IMR-90 (cell line): ENCODE results near the gene MRPS9. TPM values are rescaled to one million over a fixed set of nuclear protein-coding genes. Genes with fewer than 3 reads are reported as not detected.
A peak's percentile ranks its signal among the peaks of the same experiment; 100 is the strongest.

Experiments
- ATAC-seq: fragments of 200-7000 bp; cut with Tn5 transposase; 2 replicates; pipeline ENCODE4 v1.9.1; 2020; ENCODE audit warnings: low read depth, mild to moderate bottlenecking, moderate library complexity
- BruUV-seq: library from RNA; stranded (reverse); fragments of 400-500 nt; replicated peaks from 2 replicates; lab custom pipeline; 2021; lab: Mats Ljungman, UMichigan
- CTCF ChIA-PET: fragments of 300-600 bp; formaldehyde crosslinking; extraction: SDS; loops from one replicate; lab custom pipeline; 2021; ENCODE audit warnings: antibody characterized with exemption; lab: Yijun Ruan, JAX
- POLR2A ChIA-PET: fragments of 300-600 bp; sonication (Branson Sonifier 250); formaldehyde crosslinking; loops from one replicate; lab custom pipeline; 2022; ENCODE audit warnings: antibody characterized with exemption; ENCODE audit not compliant: unreplicated experiment; lab: Charles Lee
- DNase-seq: peaks from one replicate; pipeline ENCODE4 v3.0.0; 2013
- H2AFZ ChIP-seq: replicated peaks from 2 replicates; pipeline ENCODE3; 2013; ENCODE audit warnings: low read length, mild to moderate bottlenecking; ENCODE audit not compliant: poor library complexity
- H2AK5ac ChIP-seq: 2 replicates; pipeline ENCODE4 v1.6.1; 2013; ENCODE audit warnings: low read depth, low read length, inconsistent platforms
- H2AK9ac ChIP-seq: replicated peaks from 2 replicates; pipeline ENCODE3; 2013; ENCODE audit warnings: mild to moderate bottlenecking, low read depth, low read length, moderate library complexity; ENCODE audit not compliant: poor library complexity
- H2BK120ac ChIP-seq: 2 replicates; pipeline ENCODE4 v1.6.1; 2013; ENCODE audit warnings: low read depth, low read length, inconsistent platforms
- H2BK15ac ChIP-seq: 3 replicates; pipeline ENCODE4 v1.6.1; 2013; ENCODE audit warnings: low read depth, low read length, inconsistent platforms
- H2BK20ac ChIP-seq: 2 replicates; pipeline ENCODE4 v1.6.1; 2013; ENCODE audit warnings: low read depth, mild to moderate bottlenecking, inconsistent platforms, low read length, moderate library complexity
- H2BK5ac ChIP-seq: 2 replicates; pipeline ENCODE4 v1.6.1; 2013; ENCODE audit warnings: mild to moderate bottlenecking, low read depth, low read length, inconsistent platforms; ENCODE audit not compliant: poor library complexity, severe bottlenecking
- H3K14ac ChIP-seq: replicated peaks from 2 replicates; pipeline ENCODE4 v1.6.1; 2013; ENCODE audit warnings: low read depth, low read length, inconsistent platforms
- H3K18ac ChIP-seq: 2 replicates; pipeline ENCODE4 v1.6.1; 2013; ENCODE audit warnings: low read depth, low read length, control low read depth
- H3K23ac ChIP-seq: 2 replicates; pipeline ENCODE4 v1.6.1; 2013; ENCODE audit warnings: low read depth, low read length, inconsistent platforms
- H3K27ac ChIP-seq: 2 replicates; pipeline ENCODE4 v1.5.1; 2013; ENCODE audit warnings: mild to moderate bottlenecking, control low read depth, low read length; ENCODE audit not compliant: insufficient read depth
- H3K27me3 ChIP-seq: 2 replicates; pipeline ENCODE4 v1.6.1; 2013; ENCODE audit warnings: low read length; ENCODE audit not compliant: control insufficient read depth, insufficient read depth
- H3K36me3 ChIP-seq: 2 replicates; pipeline ENCODE4 v1.6.1; 2013; ENCODE audit warnings: low read length, mixed read lengths; ENCODE audit not compliant: control insufficient read depth, insufficient read depth
- H3K4ac ChIP-seq: 2 replicates; pipeline ENCODE4 v1.6.1; 2013; ENCODE audit warnings: low read depth, low read length, inconsistent platforms
- H3K4me1 ChIP-seq: 2 replicates; pipeline ENCODE4 v1.6.1; 2013; ENCODE audit warnings: low read length, mixed read lengths; ENCODE audit not compliant: control insufficient read depth, insufficient read depth
- H3K4me2 ChIP-seq: 2 replicates; pipeline ENCODE4 v1.6.1; 2013; ENCODE audit warnings: low read depth, mild to moderate bottlenecking, control low read depth, low read length, moderate library complexity
- H3K4me3 ChIP-seq: 2 replicates; pipeline ENCODE4 v1.5.1; 2013; ENCODE audit warnings: low read depth, mild to moderate bottlenecking, control low read depth, low read length, moderate library complexity; ENCODE audit not compliant: insufficient read depth
- H3K56ac ChIP-seq: 2 replicates; pipeline ENCODE4 v1.6.1; 2013; ENCODE audit warnings: low read length, inconsistent platforms; ENCODE audit not compliant: insufficient read depth; ENCODE audit errors: extremely low read depth
- H3K79me1 ChIP-seq, 2 experiments: 2 replicates each; pipeline ENCODE4 v1.6.1; 2013; ENCODE audit warnings: low read length in 2 of 2, inconsistent platforms in 1 of 2, low read depth in 1 of 2
- H3K9ac ChIP-seq: 2 replicates; pipeline ENCODE4 v1.6.1; 2013; ENCODE audit warnings: low read depth, low read length, control low read depth
- H3K9me1 ChIP-seq: 2 replicates; pipeline ENCODE4 v1.6.1; 2013; ENCODE audit warnings: low read length, inconsistent platforms; ENCODE audit not compliant: insufficient read depth
- H3K9me3 ChIP-seq: 2 replicates; pipeline ENCODE4 v1.6.1; 2013; ENCODE audit warnings: low read length; ENCODE audit not compliant: control insufficient read depth, insufficient read depth
- H4K20me1 ChIP-seq: 2 replicates; pipeline ENCODE4 v1.6.1; 2013; ENCODE audit warnings: low read length, inconsistent platforms; ENCODE audit not compliant: insufficient read depth
- H4K5ac ChIP-seq: 2 replicates; pipeline ENCODE4 v1.6.1; 2013; ENCODE audit warnings: mild to moderate bottlenecking, low read depth, low read length, control low read depth
- H4K8ac ChIP-seq, 2 experiments: 2 replicates each; pipeline ENCODE4 v1.6.1; 2013; ENCODE audit warnings: low read depth in 2 of 2, low read length in 2 of 2, control low read depth in 1 of 2, inconsistent platforms in 1 of 2
- H4K91ac ChIP-seq: 2 replicates; pipeline ENCODE4 v1.6.1; 2013; ENCODE audit warnings: low read depth, low read length, inconsistent platforms; ENCODE audit not compliant: insufficient read depth
- CTCF ChIP-seq: conservative IDR thresholded peaks from 2 replicates; pipeline ENCODE4 v1.5.1; 2012; ENCODE audit warnings: mild to moderate bottlenecking, low read depth, low read length, improper control_type of control experiment
- MAFK ChIP-seq: IDR thresholded peaks from 2 replicates; pipeline ENCODE4 v1.6.1; 2012; ENCODE audit warnings: low read depth, low read length, improper control_type of control experiment
- MXI1 ChIP-seq: IDR thresholded peaks from 2 replicates; pipeline ENCODE4 v1.6.1; 2012; ENCODE audit warnings: low read depth, mild to moderate bottlenecking, low read length, moderate library complexity, borderline replicate concordance
- POLR2A ChIP-seq: IDR thresholded peaks from 2 replicates; pipeline ENCODE4 v1.6.1; 2012; ENCODE audit warnings: mild to moderate bottlenecking, low read depth, low read length
- RAD21 ChIP-seq: IDR thresholded peaks from 2 replicates; pipeline ENCODE4 v1.6.1; 2012; ENCODE audit warnings: low read length, improper control_type of control experiment
- WGBS, 2 experiments: methylation state at CpG; one replicate each; pipeline versions ENCODE4 v1.1.5 to v1.1.7; 2013; ENCODE audit warnings: missing lambda C conversion rate in 2 of 2; ENCODE audit not compliant: insufficient read length in 1 of 2; ENCODE audit errors: extremely low coverage in 2 of 2; 5-methylcytosine and 5-hydroxymethylcytosine counted together
- dilution Hi-C: fragments of 300-500 bp; cut with HindIII; formaldehyde crosslinking; loops from one replicate; pipeline ENCODE4 v1.14.3; 2018; ENCODE audit warnings: low sequenced_read_pairs; ENCODE audit not compliant: unreplicated experiment
- in situ Hi-C: fragments of 300-500 bp; cut with MboI; formaldehyde crosslinking; loops from 3 replicates; pipeline ENCODE4 v1.14.3; 2019; ENCODE audit warnings: low sequenced_read_pairs, inconsistent platforms, mixed read lengths
- intact Hi-C: fragments of 100-400 bp; cut with micrococcal nuclease; formaldehyde crosslinking; loops from 2 replicates; pipeline ENCODE4 v1.10.0; 2022
- polyA plus RNA-seq, 3 experiments: library from polyadenylated mRNA; depleted of rRNA; stranded (reverse); fragments of >200 nt; gene quantifications; 2 replicates each; pipeline ENCODE4 v1.2.3, GENCODE V29; 2012; ENCODE audit warnings: low replicate concordance in 1 of 3
- total RNA-seq: library from RNA; depleted of rRNA; stranded (reverse); fragments of >200 nt; gene quantifications from 2 replicates; pipeline ENCODE4 v1.2.3, GENCODE V29; 2012

Gene MRPS9
- total and polyA plus RNA-seq, 2 of the 4 experiments (the other 2 are of a cell fraction): 20.6 to 27.7 TPM

- TF ChIP-seq POLR2A: no peak
- TF ChIP-seq MAFK: no peak
- TF ChIP-seq MXI1: no peak
- no peak for TF ChIP-seq RAD21
- TF ChIP-seq CTCF: no peak
- intact Hi-C loops (no loop called here), in situ Hi-C loops (no loop called here), dilution Hi-C loops (no loop called here)
- Histone ChIP-seq H3K27me3 (peaks cover 38% of the 10 kb centered on the region), H3K27ac (no peak overlapping the region), H3K4me3 (peak overlapping the region; percentile 13; the same call in 1 of the 2 replicates), H3K4me1 (no peaks in the 10 kb centered on the region), H2BK120ac (no peak overlapping the region), H3K14ac (no peak overlapping the region), H2BK5ac (no peak overlapping the region), H3K18ac (no peak overlapping the region), H3K56ac (no peak overlapping the region), H3K9ac (no peak overlapping the region), H3K36me3 (no peaks in the 10 kb centered on the region), H4K91ac (no peak overlapping the region), H3K9me1 (no peaks in the 10 kb centered on the region; the same call in 1 of the 2 replicates), H4K20me1 (no peaks in the 10 kb centered on the region), H4K8ac (no peak overlapping the region), H3K4me2 (peak overlapping the region; percentile 52; the same call in 1 of the 2 replicates), H3K9me3 (no peaks in the 10 kb centered on the region), H2BK20ac (no peak overlapping the region), H3K4ac (no peak overlapping the region), H2BK15ac (no peak overlapping the region), H3K79me1 (no peaks in the 10 kb centered on the region), H3K23ac (no peak overlapping the region), H2AK9ac (no peak overlapping the region), H4K5ac (no peak overlapping the region), H2AK5ac (no peak overlapping the region), H2AFZ (peak overlapping the region; percentile 74)
- ChIA-PET POLR2A (no interaction called here), CTCF (interaction anchor here (0.6 kb wide), 1 partner anchor 147 kb away, joined by 3 read pairs; no protein-coding TSS in a partner anchor)
- DNase-seq: no peak
- no TSS peak for BruUV-seq
- peak; percentile 62 for ATAC-seq
- no CpG with 5 or more reads among the region's 53 CpGs for WGBS, 2 experiments
Measured at GRCh38 chr2:105143467-105144151, 105.7 kb downstream of the MRPS9 start.
